Activated CD8-positive, alpha-beta memory T cell treated with anti-CD3 and anti-CD28 coated beads, Interleukin-2, amount 50 U/mL, for 4 hours (primary cell): ENCODE data around the gene NSA2.

Experiments
- DNase-seq: peaks from one replicate; pipeline ENCODE4 v3.0.0-alpha.2; 2020

NSA2 gene

GRCh38 chr5:74822288-74822687 is 55.2 kb downstream of the NSA2 start:
- no peak for DNase-seq

DNA sequence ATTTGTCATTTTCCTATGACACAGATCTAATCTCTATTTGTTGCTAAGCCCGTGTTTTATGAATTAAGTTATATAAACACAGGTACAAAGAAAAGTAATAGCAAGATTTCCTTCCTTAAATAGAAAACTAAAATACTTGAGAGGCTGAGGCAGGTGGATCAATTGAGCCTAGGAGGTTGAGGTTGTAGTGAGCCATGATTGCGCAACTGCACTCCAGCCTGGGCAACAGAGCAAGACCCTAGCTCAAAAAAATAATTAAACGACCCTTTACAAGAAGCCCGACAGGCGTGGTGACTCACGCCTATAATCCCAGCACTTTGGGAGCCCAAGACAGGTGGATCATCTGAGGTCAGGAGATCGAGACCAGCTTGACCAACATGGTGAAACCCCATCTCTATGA is 62.4 kb downstream of the NSA2 start:
- no peak for DNase-seq
